GM18511 (cell line): ENCODE results near the gene LRRC34.

Source experiments
- ATAC-seq: cut with Tn5 transposase; IDR thresholded peaks from one replicate; pipeline ENCODE4 v1.9.1; 2021; ENCODE audit warnings: mild to moderate bottlenecking, moderate library complexity; ENCODE audit not compliant: unreplicated experiment

The LRRC34 gene

GRCh38 chr3:169769287-169770181, 43.2 kb downstream of the LRRC34 start, which contains the start of gene ACTRT3:
Gene ACTRT3, minus strand, starts transcription at chr3:169769561. Its CDS starts 41 bp downstream, at chr3:169769520.
- ATAC-seq, result peak; percentile 30

GRCh38 chr3:169764882-169765612, 47.7 kb downstream of the LRRC34 start, which contains the start of gene TERC:
Gene TERC, minus strand, starts transcription at chr3:169765060.
- peak; percentile 75 for ATAC-seq

- ATAC-seq, result peak; percentile 57
Observed at GRCh38 chr3:169764312-169764881, 48.3 kb downstream of the LRRC34 start.

GRCh38 chr3:169760479-169760878, 52.2 kb downstream of the LRRC34 start:
- ATAC-seq, result no peak

- peak; percentile 67 for ATAC-seq
Observed at GRCh38 chr3:169759256-169759655, 53.4 kb downstream of the LRRC34 start.

GRCh38 chr3:169758359-169758994, 54.2 kb downstream of the LRRC34 start:
- ATAC-seq, result no peak

- ATAC-seq, result no peak
Observed at GRCh38 chr3:169755488-169755887, 57.2 kb downstream of the LRRC34 start.

- ATAC-seq, result no peak
Observed at GRCh38 chr3:169754711-169755110, 58.0 kb downstream of the LRRC34 start.

- no peak for ATAC-seq
Observed at GRCh38 chr3:169751875-169752274, 60.8 kb downstream of the LRRC34 start.

GRCh38 chr3:169750665-169751064, 62.0 kb downstream of the LRRC34 start:
- no peak for ATAC-seq

- no peak for ATAC-seq
Observed at GRCh38 chr3:169748670-169749069, 64.0 kb downstream of the LRRC34 start.

GRCh38 chr3:169746924-169747323, 65.8 kb downstream of the LRRC34 start:
- ATAC-seq, result no peak

- ATAC-seq, result no peak
Observed at GRCh38 chr3:169744366-169745054, 68.2 kb downstream of the LRRC34 start.
